ENCODE results near the gene EIF2S3.

- TF ChIP-seq CTCF (IDR thresholded peaks at IDR 0.05) (no peak), POLR2A (IDR thresholded peaks at IDR 0.05) (no peak)
Observed at GRCh38 chrX:24012266-24012665, 42.5 kb upstream of the EIF2S3 start.

Data from Peyer's patch (tissue), 4 donors.